K562 (cell line): ENCODE data around the gene PLD1. TPM values are rescaled to one million over a fixed set of nuclear protein-coding genes. Genes with fewer than 3 reads are reported as not detected.

Experiments
- ESRRA ChIP-seq: fragments of 450-650 bp; IDR thresholded peaks from 2 replicates; pipeline ENCODE4 v1.6.1; 2014; ENCODE audit warnings: low read depth, mild to moderate bottlenecking, moderate library complexity, borderline replicate concordance
- ETS2 ChIP-seq: IDR thresholded peaks from 2 replicates; pipeline ENCODE4 v1.6.1; 2016; ENCODE audit warnings: borderline replicate concordance, missing genetic modification characterization, mild to moderate bottlenecking, moderate library complexity, missing compliant biosample characterization; ENCODE audit not compliant: poor library complexity, severe bottlenecking
- L3MBTL2 ChIP-seq: fragments of 450-650 bp; IDR thresholded peaks from 2 replicates; pipeline ENCODE4 v1.6.1; 2016; ENCODE audit warnings: mild to moderate bottlenecking, moderate library complexity
- STAT5A ChIP-seq: IDR thresholded peaks from 2 replicates; pipeline ENCODE4 v1.6.1; 2012; ENCODE audit warnings: low read length, inconsistent platforms, borderline replicate concordance
- TRIM24 ChIP-seq, 2 experiments: fragments of 450-650 bp; IDR thresholded peaks; 2 replicates each; pipeline ENCODE4 v1.6.1; 2016
- polyA plus RNA-seq, 8 experiments: library from polyadenylated mRNA; depleted of rRNA in 4 of 8; stranded (reverse) in 5 of 8; unstranded in 3 of 8; fragments of >200 nt; fragmentation: Nextera tagmentation in 2 of 8; fragmentation: Illumina TruSeq in 1 of 8; extraction: Ambion mirVana in 2 of 8; extraction: Trizol in 1 of 8; gene quantifications; 2 replicates each; pipeline versions ENCODE4 v1.2.1 to v1.2.3, GENCODE V29; 2011 to 2014; ENCODE audit warnings: inconsistent platforms in 1 of 8, missing spikeins in 1 of 8
- total RNA-seq, 7 experiments: library from RNA; depleted of rRNA in 6 of 7; stranded (reverse); fragments of >200 nt in 6 of 7; fragmentation: Illumina TruSeq in 2 of 7; extraction: Trizol in 2 of 7; gene quantifications; 2 replicates each; pipeline versions ENCODE4 v1.2.1 to v1.2.3, GENCODE V29; 2011 to 2021; ENCODE audit warnings: low replicate concordance in 1 of 7
- TF ChIP-seq, protein P1 (sequence below), 2 experiments: fragments of 450-650 bp; formaldehyde crosslinking in 1 of 2; IDR thresholded peaks; 2 replicates each; pipeline versions ENCODE4 v1.4.0 to v1.6.1; 2014 to 2020; ENCODE audit warnings: mild to moderate bottlenecking in 2 of 2, borderline replicate concordance in 1 of 2, low read depth in 1 of 2
- TF ChIP-seq, protein P2 (sequence below): sonication (generic); formaldehyde crosslinking; IDR thresholded peaks from 2 replicates; pipeline ENCODE4 v1.8.0; 2022; ENCODE audit warnings: missing genetic modification reagents, mild to moderate bottlenecking, moderate library complexity, borderline replicate concordance

Gene PLD1
- total and polyA plus RNA-seq, 9 of the 15 experiments (the other 6 are each of a cell fraction or from before 2014, with no cell fraction given) = 8.4 to 26.1 (median 18.6) TPM

DNA sequence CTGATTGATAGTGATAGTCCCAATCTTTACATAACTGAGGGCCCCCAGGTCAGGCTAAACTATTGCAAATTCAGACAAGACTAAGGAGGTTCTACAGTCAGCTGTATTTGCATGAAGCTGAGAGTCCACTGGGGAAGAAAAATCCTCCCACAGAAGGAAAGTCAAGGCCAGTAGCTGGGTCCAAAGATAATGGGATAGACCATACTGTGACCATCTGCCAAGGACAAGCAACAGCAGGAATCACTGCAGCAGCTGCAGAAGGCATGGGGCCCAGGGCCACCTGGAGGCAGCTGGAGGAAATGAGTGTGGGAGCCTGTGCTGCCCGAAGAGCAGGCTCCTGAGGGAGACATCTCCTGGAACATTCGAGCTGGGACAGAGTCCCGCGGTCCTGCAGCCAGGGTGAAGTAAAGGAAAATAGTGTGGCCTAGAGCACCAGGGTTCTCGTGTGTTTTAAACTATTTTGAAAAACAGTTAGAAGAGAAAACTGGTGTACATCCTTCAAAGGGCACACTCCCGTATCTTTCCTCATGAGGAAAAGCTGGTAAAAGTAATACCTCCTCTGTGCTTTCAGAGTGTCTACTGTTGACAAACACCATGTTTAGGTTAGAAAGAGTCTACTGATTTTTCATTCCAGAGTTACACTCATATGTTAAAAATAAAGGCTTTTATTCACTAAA lies 19.7 kb upstream of the PLD1 start (continued):
- TF ChIP-seq, protein P1, sequence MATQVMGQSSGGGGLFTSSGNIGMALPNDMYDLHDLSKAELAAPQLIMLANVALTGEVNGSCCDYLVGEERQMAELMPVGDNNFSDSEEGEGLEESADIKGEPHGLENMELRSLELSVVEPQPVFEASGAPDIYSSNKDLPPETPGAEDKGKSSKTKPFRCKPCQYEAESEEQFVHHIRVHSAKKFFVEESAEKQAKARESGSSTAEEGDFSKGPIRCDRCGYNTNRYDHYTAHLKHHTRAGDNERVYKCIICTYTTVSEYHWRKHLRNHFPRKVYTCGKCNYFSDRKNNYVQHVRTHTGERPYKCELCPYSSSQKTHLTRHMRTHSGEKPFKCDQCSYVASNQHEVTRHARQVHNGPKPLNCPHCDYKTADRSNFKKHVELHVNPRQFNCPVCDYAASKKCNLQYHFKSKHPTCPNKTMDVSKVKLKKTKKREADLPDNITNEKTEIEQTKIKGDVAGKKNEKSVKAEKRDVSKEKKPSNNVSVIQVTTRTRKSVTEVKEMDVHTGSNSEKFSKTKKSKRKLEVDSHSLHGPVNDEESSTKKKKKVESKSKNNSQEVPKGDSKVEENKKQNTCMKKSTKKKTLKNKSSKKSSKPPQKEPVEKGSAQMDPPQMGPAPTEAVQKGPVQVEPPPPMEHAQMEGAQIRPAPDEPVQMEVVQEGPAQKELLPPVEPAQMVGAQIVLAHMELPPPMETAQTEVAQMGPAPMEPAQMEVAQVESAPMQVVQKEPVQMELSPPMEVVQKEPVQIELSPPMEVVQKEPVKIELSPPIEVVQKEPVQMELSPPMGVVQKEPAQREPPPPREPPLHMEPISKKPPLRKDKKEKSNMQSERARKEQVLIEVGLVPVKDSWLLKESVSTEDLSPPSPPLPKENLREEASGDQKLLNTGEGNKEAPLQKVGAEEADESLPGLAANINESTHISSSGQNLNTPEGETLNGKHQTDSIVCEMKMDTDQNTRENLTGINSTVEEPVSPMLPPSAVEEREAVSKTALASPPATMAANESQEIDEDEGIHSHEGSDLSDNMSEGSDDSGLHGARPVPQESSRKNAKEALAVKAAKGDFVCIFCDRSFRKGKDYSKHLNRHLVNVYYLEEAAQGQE (IDR thresholded peaks at IDR 0.05; ENCODE audit: borderline replicate concordance) = peak; percentile 78
- TF ChIP-seq, protein P1 (CRISPR knock-in tag; IDR thresholded peaks at IDR 0.05; ENCODE audit: low read depth) = no peak
- peak; percentile 25; the same call in 1 of the 2 replicates for TF ChIP-seq ESRRA
- peak; percentile 37; the same call in 1 of the 2 replicates for TF ChIP-seq L3MBTL2
- no peak for TF ChIP-seq ETS2 (tag)
- TF ChIP-seq TRIM24 (IDR thresholded peaks at IDR 0.05) = peak; percentile 12 to 55; a peak in 1 of 4 replicates
- TF ChIP-seq, protein P2, sequence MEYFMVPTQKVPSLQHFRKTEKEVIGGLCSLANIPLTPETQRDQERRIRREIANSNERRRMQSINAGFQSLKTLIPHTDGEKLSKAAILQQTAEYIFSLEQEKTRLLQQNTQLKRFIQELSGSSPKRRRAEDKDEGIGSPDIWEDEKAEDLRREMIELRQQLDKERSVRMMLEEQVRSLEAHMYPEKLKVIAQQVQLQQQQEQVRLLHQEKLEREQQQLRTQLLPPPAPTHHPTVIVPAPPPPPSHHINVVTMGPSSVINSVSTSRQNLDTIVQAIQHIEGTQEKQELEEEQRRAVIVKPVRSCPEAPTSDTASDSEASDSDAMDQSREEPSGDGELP (CRISPR knock-in tag) = peak; percentile 87
- TF ChIP-seq STAT5A = no peak
